Right lobe of liver (tissue), 4 donors: ENCODE results near the gene RNF113B.

Source experiments
- POLR2A ChIP-seq: fragments of 450-650 bp; IDR thresholded peaks from one replicate; pipeline ENCODE4 v1.6.1; 2017; ENCODE audit warnings: antibody characterized with exemption, mild to moderate bottlenecking
- TF ChIP-seq, protein P1 (sequence below), 4 donors: fragments of 200-600 bp in 3 of 4; fragments of 450-650 bp in 1 of 4; IDR thresholded peaks; one replicate each; pipeline versions ENCODE4 v1.5.1 to v1.8.0; 2016 to 2022; ENCODE audit warnings: antibody characterized with exemption in 4 of 4, mild to moderate bottlenecking in 2 of 4
- donor health status: DM: no; HTN: no; CAD: no.
- donor health status: DM: no; HTN: no; CAD: no.
- donor health status: DM: no; HTN: yes; CAD: no.

DNA sequence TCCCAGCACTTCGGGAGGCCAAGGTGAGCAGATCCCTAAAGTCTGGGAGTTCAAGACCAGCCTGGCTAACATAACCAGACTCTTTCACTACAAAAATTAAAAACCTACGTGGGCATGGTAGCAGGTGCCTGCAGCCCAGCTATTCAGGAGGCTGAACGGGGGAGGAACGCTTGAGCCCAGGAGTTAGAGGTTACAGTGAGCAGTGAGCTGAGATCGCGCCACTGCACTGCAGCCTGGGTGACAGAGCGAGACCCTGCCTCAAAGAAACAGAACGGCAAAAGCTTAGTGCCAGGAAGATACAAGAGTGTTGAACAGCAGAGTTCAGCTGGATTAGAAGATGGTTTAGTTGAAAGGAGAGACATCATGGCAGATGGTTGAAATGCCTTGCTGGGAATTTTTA is 24.1 kb upstream of the RNF113B start:
- TF ChIP-seq POLR2A: no peak
- TF ChIP-seq, protein P1, sequence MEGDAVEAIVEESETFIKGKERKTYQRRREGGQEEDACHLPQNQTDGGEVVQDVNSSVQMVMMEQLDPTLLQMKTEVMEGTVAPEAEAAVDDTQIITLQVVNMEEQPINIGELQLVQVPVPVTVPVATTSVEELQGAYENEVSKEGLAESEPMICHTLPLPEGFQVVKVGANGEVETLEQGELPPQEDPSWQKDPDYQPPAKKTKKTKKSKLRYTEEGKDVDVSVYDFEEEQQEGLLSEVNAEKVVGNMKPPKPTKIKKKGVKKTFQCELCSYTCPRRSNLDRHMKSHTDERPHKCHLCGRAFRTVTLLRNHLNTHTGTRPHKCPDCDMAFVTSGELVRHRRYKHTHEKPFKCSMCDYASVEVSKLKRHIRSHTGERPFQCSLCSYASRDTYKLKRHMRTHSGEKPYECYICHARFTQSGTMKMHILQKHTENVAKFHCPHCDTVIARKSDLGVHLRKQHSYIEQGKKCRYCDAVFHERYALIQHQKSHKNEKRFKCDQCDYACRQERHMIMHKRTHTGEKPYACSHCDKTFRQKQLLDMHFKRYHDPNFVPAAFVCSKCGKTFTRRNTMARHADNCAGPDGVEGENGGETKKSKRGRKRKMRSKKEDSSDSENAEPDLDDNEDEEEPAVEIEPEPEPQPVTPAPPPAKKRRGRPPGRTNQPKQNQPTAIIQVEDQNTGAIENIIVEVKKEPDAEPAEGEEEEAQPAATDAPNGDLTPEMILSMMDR (IDR thresholded peaks at IDR 0.05): no peak
